Measurements from ENCODE around the gene MTAP.
A peak's percentile ranks its signal among the peaks of the same experiment; 100 is the strongest.

MTAP gene

GRCh38 chr9:21969951-21970799, 167.7 kb downstream of the MTAP start:
- DNase-seq (ENCODE audit: low spot score), result no peak

GRCh38 chr9:21970800-21971640, 168.6 kb downstream of the MTAP start:
- DNase-seq (ENCODE audit: low spot score), result no peak

GRCh38 chr9:21972361-21972760, 169.9 kb downstream of the MTAP start:
- no peak for DNase-seq (ENCODE audit: low spot score)

- DNase-seq (ENCODE audit: low spot score), result no peak
Measured at GRCh38 chr9:21974343-21974721, 171.9 kb downstream of the MTAP start.

- DNase-seq (ENCODE audit: low spot score), result peak; percentile 29
Measured at GRCh38 chr9:21974722-21975409, 172.4 kb downstream of the MTAP start.

- DNase-seq (ENCODE audit: low spot score), result no peak
Measured at GRCh38 chr9:21976334-21976875, 174.0 kb downstream of the MTAP start.

GRCh38 chr9:21982391-21982790, 180.0 kb downstream of the MTAP start:
- DNase-seq (ENCODE audit: low spot score), result no peak

- no peak for DNase-seq (ENCODE audit: low spot score)
Measured at GRCh38 chr9:21982861-21983560, 180.6 kb downstream of the MTAP start.

- DNase-seq (ENCODE audit: low spot score), result no peak
Measured at GRCh38 chr9:21983561-21983935, 181.1 kb downstream of the MTAP start.

- no peak for DNase-seq (ENCODE audit: low spot score)
Measured at GRCh38 chr9:21984101-21984500, 181.7 kb downstream of the MTAP start.

GRCh38 chr9:21985964-21986667, 183.7 kb downstream of the MTAP start:
- DNase-seq (ENCODE audit: low spot score), result no peak

Measured in CD4-positive, alpha-beta T cell treated with Interleukin-6 at 100 ng/mL for 8 hours (primary cell).